DOHH2 (cell line): ENCODE results near the gene FASTKD1.

Experiments used
- CTCF ChIP-seq: fragments of 200-600 bp; sonication (generic); IDR thresholded peaks from one replicate; pipeline ENCODE4 v1.5.1; 2014; ENCODE audit warnings: antibody characterized with exemption, mild to moderate bottlenecking, low read depth, low read length; ENCODE audit not compliant: poor library complexity, severe bottlenecking
- EZH2phosphoT487 ChIP-seq: fragments of 200-600 bp; sonication (generic); IDR thresholded peaks from 2 replicates; pipeline ENCODE4 v1.6.1; 2017; ENCODE audit warnings: borderline replicate concordance, mild to moderate bottlenecking, antibody characterized with exemption, low read length, moderate library complexity, mixed read lengths

- TF ChIP-seq CTCF (no peak), EZH2phosphoT487 (no peak)
These were observed 61.8 kb downstream of the FASTKD1 start for GRCh38 chr2:169511818-169512217.
